NCI-H1092 treated with DMSO at 0.1 percent for 48 hours (cell line): ENCODE data around the gene TPD52L1.
"Not testable (repeated sequence)": the region's sequence is repeated elsewhere in the genome, so short reads cannot be mapped to it uniquely, and the experiment has no call there.

Source experiments
- DNase-seq: peaks from one replicate; lab custom pipeline; 2025; lab: John Stamatoyannopoulos, UW

Gene TPD52L1

GRCh38 chr6:125142618-125143017 lies 11.0 kb upstream of the TPD52L1 start:
- DNase-seq: no peak

GRCh38 chr6:125144822-125145221 lies 8.8 kb upstream of the TPD52L1 start:
- no peak for DNase-seq

DNA sequence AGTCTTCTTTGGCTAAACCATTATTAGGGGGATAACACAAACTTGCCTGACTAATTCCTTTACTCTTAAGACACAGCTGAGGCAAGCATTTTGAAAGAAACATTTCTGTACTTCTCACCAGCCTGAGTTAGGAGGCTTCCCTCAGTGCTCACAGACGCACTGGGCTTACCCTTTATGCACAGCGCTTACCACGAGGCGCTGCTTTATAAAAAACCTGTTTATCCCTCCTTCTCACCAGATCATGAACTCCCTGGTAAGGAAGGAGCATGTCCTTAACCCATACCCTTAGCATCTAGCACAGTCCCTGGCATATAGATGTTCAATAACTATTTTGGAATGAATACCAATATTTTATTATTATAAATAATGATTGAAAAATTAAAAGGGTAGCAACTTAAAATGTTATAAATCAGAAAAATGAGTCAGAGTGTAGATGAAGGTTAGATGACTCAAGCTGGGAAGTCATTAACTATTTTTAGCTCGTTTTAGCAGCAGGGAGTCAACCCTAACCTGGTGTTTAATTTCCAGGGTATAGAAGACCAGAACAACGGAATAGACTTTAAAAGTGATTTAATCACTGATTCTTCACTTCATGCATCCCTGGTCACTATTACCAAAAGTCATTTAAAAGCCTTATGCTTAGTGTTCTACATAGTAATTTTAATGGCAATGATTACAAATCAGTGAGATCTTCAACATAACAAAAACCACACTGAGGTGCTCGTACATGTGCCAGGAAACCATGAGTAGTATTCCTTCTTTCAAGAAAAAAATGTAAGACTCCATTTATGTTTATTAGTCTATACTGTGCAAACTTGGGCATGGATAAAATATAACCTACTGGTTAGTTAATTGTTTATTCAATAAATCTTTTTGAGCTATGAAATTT lies 4.1 kb upstream of the TPD52L1 start:
- DNase-seq: no peak

- DNase-seq: no peak
Observed at GRCh38 chr6:125151700-125152099, 1.9 kb upstream of the TPD52L1 start.

DNA sequence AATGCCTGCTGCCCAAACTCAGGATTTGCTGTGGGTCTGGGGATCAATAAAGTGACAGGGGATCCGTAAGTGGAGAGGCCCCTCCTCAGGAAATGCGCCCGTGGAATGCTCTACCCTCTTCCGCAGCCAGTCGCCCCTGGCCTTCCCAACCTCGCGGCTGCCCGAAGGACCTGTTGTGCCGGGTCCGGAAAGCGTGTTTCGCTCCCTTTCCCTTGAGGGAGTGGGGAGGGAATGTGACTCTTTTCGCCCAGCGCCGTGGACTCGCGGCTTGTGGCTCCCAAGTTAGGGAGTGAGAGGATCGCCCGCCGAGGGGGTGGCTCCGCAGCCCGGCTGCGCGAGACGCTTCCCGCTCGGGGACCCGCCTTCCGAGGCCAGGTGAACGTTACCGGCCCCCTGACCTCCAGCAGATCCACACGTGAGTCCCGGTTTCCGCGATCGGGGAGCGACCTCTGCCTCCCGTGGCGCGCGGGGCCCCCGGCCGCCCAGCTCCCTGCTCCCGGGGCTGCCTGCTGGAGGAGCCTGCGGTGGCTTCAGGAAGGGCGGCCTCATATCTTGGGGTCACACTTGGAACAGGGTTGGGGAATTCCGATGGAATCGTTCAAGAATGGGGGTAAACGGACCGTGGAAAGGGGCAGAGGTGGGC lies 666 bp downstream of the TPD52L1 start:
- DNase-seq: peak; percentile 7

DNA sequence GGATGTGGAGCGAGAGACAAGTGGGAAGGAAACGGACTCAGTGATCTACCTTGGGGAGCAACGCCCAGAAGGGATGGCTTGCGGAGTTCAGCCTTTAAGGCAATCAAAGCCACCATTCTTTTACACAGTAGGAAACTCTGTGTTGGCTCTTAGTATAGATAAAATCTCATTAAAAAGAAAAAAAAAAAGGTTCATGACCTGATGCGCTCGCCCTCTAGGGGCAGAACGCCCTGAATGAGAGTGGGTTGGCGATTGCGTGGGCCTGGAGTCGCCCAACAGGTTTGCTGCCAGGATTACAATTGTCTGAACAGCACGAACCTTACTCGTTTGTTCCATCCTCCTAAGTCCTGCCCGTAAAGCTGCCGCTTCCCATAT lies 1.2 kb downstream of the TPD52L1 start:
- no peak for DNase-seq

DNA sequence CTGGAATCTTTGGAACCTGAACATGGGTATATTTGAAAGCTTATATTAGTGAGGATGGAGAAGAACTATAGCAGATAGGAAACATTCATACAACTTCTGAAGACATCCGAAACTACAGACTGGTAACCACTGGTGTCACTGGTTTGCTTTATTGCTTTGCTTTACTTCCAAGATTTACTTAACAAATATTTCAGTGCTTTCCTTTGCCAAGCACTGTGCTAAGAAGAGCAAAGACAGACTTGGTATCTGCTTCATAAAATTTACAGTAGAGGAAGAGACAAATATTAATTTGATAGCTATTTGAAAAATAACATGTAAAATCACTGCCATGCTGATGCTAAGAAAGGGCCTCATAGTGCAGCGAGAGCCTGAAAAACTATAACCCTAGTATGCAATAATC lies 1.8 kb downstream of the TPD52L1 start:
- no peak for DNase-seq

DNA sequence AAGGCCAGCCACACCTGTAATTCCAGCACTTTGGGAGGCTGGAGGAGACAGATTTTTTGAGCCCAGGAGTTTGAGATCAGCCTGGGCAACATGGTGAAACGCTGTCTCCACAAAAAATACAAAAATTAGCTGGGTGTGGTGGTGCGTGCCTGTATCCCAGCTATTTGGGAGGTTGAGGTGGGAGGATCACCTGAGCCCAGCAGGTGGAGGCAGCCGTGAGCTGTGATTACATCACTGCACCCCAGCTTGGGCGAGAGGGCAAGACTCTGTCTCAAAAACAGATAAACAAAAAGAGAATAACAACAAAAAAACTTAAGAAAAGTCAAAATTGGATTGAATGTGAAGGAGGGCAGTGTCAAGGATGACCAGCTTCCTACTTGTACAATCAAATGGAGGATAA lies 2.9 kb downstream of the TPD52L1 start:
- no peak for DNase-seq

DNA sequence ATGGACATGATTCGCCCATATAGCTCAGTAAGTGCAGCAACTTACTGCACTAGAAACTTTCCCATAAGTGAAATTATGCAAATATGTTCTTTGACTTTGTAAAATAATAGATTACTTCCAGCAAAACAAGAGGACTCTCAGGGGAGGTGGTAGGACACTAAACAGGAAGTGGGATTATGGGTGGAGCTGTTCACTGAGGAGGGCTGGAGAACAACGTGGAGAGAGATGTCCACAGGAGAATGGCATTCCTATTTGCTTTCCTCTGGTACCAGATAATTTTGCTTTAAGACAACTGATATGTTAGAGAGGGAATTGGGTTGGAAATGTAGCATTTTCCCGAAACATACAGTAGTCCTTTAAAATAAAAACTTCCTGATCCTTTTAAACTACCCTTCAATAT lies 3.7 kb downstream of the TPD52L1 start:
- DNase-seq: no peak

DNA sequence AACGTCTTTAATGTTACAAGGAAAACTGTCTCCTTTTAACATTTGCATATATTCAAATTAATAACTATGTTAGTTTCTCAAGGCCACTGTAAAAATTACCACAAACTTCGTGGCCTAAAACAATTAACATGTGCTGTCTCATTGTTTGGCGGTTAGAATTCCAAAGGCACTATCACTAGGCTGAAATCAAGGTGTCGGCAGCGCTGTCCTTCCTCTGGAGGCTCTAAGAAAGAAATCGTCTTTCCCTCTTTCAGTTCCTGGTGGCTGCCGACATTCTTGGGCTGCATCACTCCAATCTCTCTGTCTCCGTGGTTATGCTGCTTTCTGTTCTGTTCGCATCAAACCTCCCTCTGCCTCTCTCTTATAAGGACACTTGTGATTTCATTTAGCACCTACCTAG lies 4.2 kb downstream of the TPD52L1 start:
- no peak for DNase-seq

GRCh38 chr6:125163339-125163738 lies 9.8 kb downstream of the TPD52L1 start:
- DNase-seq: not testable (repeated sequence)

DNA sequence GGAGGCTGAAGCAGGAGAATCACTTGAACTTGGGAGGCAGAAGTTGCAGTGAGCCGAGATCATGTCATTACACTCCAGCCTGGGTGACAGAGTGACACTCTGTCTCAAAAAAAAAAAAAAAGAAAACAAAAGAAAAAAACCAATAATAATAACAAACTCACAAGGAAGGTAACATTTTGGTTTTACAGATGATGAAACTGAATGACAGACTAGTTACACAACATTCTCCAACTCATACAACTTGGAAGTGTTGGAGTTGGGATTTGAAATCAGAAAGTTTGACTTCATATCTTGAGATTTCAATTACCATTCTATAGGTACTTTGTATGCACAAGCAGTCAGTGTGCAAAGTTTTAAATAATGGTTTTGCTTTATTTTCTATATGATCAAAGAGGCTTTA lies 10.2 kb downstream of the TPD52L1 start:
- no peak for DNase-seq

- DNase-seq: no peak
Observed at GRCh38 chr6:125164696-125165095, 11.1 kb downstream of the TPD52L1 start.

GRCh38 chr6:125165256-125165655 lies 11.7 kb downstream of the TPD52L1 start:
- DNase-seq: no peak

- DNase-seq: no peak
Observed at GRCh38 chr6:125165776-125166175, 12.2 kb downstream of the TPD52L1 start.

GRCh38 chr6:125166711-125167110 lies 13.1 kb downstream of the TPD52L1 start:
- no peak for DNase-seq

GRCh38 chr6:125167579-125167978 lies 14.0 kb downstream of the TPD52L1 start:
- DNase-seq: no peak

- no peak for DNase-seq
Observed at GRCh38 chr6:125169058-125169457, 15.5 kb downstream of the TPD52L1 start.

DNA sequence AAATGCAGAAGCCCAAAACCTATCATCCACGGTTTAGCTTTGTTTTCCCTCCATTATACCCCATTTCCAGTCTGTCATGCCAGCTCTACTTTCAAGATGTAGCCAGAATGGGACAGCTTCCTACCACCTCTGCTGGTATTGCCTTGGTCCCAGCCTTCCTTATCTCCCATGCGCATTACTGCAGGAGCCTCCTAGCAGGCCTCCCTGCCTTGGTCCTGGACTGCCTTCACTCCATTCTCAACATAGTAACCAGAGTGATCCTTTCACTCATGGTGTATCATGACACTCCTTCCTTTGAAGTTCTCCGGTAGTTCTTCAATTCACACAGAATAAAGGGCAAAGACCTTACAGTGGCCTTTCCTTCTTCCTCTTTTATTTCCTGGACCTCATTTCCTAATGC lies 15.9 kb downstream of the TPD52L1 start:
- no peak for DNase-seq

- DNase-seq: no peak
Observed at GRCh38 chr6:125170376-125170775, 16.8 kb downstream of the TPD52L1 start.

GRCh38 chr6:125173341-125174095 lies 19.9 kb downstream of the TPD52L1 start:
- DNase-seq: no peak

DNA sequence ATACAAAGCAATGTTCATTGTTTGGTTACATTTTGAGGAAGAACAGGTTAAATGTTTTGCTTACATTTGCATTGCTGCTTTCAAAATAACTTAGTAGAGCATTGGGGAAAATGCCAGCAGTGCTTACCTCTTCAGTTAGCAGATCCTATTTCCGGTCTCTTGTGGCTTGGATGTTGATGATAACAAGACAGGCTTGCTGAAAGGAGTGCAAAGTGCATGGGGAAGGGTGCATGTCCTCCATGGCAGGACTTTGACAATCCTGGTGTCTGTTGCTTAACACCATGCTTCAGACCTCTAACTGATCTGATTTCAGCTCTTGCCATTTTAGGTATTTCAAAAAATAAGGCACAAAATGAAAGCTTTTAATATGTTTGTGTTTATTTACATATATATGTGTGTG lies 21.1 kb downstream of the TPD52L1 start:
- no peak for DNase-seq
